ENCODE measurements around the gene PACSIN1.

GRCh38 chr6:34486106-34486740, 20.3 kb downstream of the PACSIN1 start:
- TF ChIP-seq CTCF (IDR thresholded peaks at IDR 0.05) (no peak), POLR2AphosphoS5 (IDR thresholded peaks at IDR 0.05) (no peak)
